RWPE2 (cell line): ENCODE data around the gene PAK1.

Experiments
- ATAC-seq: fragments of 200-7000 bp; cut with Tn5 transposase; 3 replicates; pipeline ENCODE4 v1.9.1; 2021; ENCODE audit warnings: low read depth
- DNase-seq: peaks from one replicate; pipeline ENCODE4 v3.0.0-alpha.2; 2020; ENCODE audit warnings: low spot score
- H3K27ac ChIP-seq: fragments of 450-650 bp; 2 replicates; pipeline ENCODE4 v1.5.1; 2017; ENCODE audit warnings: mild to moderate bottlenecking; ENCODE audit not compliant: poor library complexity, severe bottlenecking
- H3K27me3 ChIP-seq: fragments of 250-450 bp; sonication (Bioruptor Pico); 2 replicates; pipeline ENCODE4 v1.5.1; 2021; ENCODE audit warnings: mild to moderate bottlenecking, moderate library complexity; ENCODE audit not compliant: insufficient read depth, poor library complexity, severe bottlenecking
- H3K36me3 ChIP-seq: fragments of 250-450 bp; sonication (Bioruptor Pico); 2 replicates; pipeline ENCODE4 v1.5.1; 2020; ENCODE audit warnings: low read depth, mild to moderate bottlenecking, moderate library complexity
- H3K4me1 ChIP-seq: fragments of 250-450 bp; sonication (Bioruptor Pico); 2 replicates; pipeline ENCODE4 v1.5.1; 2021; ENCODE audit warnings: mild to moderate bottlenecking, moderate library complexity; ENCODE audit not compliant: insufficient read depth, poor library complexity, severe bottlenecking
- H3K4me3 ChIP-seq: fragments of 250-450 bp; sonication (Bioruptor Pico); 2 replicates; pipeline ENCODE4 v1.5.1; 2021; ENCODE audit warnings: mild to moderate bottlenecking, moderate library complexity; ENCODE audit not compliant: severe bottlenecking
- H3K9me3 ChIP-seq: fragments of 250-450 bp; sonication (Bioruptor Pico); 2 replicates; pipeline ENCODE4 v1.5.1; 2021; ENCODE audit warnings: mild to moderate bottlenecking, moderate library complexity; ENCODE audit not compliant: severe bottlenecking
- CTCF ChIP-seq: fragments of 450-650 bp; IDR thresholded peaks from one replicate; pipeline ENCODE4 v1.5.1; 2017; ENCODE audit warnings: mild to moderate bottlenecking, moderate library complexity; ENCODE audit not compliant: poor library complexity, severe bottlenecking

Gene PAK1

GRCh38 chr11:77371646-77372045 lies 102.2 kb downstream of the PAK1 start:
- TF ChIP-seq CTCF: no peak
- no peak for ATAC-seq
- Histone ChIP-seq H3K4me3 (no peak overlapping the region), H3K27ac (no peak overlapping the region), H3K27me3 (no peaks in the 10 kb centered on the region), H3K9me3 (no peaks in the 10 kb centered on the region), H3K4me1 (peaks cover 19% of the 10 kb centered on the region), H3K36me3 (peaks cover 12% of the 10 kb centered on the region)
- no peak for DNase-seq

- TF ChIP-seq CTCF: peak; percentile 16
- H3K36me3 ChIP-seq: peaks cover 12% of the 10 kb centered on the region
- DNase-seq (no peak), ATAC-seq (no peak)
- no peak overlapping the region for H3K4me3 ChIP-seq
- H3K4me1 ChIP-seq: peaks cover 14% of the 10 kb centered on the region
- no peak overlapping the region for H3K27ac ChIP-seq
- H3K9me3 ChIP-seq: no peaks in the 10 kb centered on the region
- H3K27me3 ChIP-seq: no peaks in the 10 kb centered on the region
Measured at GRCh38 chr11:77370217-77370616, 103.7 kb downstream of the PAK1 start.

- no peak for TF ChIP-seq CTCF
- no peaks in the 10 kb centered on the region for H3K27me3 ChIP-seq
- H3K9me3 ChIP-seq: peaks cover 5% of the 10 kb centered on the region
- no peak for DNase-seq
- H3K4me1 ChIP-seq: no peaks in the 10 kb centered on the region
- no peak overlapping the region for H3K27ac ChIP-seq
- no peaks in the 10 kb centered on the region for H3K36me3 ChIP-seq
- peak; percentile 57 for ATAC-seq
- H3K4me3 ChIP-seq: no peak overlapping the region
Measured at GRCh38 chr11:77361184-77361583, 112.7 kb downstream of the PAK1 start.

DNA sequence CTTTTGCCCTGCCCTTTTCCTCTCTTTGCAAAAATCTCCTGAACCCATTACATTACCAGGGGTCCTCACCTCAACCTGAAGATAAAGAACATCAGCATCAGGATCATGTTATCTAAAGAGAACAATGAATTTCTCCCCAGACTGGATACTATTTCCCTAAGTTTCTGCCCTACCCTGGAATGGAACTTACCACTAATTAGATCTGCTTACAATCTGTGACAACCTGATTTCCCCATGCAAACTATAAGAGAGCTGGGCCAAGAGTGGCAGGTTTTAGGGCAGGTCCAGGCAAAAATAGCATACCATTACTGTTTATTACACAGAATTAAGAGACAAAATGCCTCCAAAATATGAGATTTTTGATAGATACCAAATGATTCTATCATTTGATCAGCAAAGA lies 114.4 kb downstream of the PAK1 start:
- DNase-seq: no peak
- Histone ChIP-seq H3K27me3 (no peaks in the 10 kb centered on the region), H3K4me3 (no peak overlapping the region), H3K36me3 (no peaks in the 10 kb centered on the region), H3K9me3 (peaks cover 5% of the 10 kb centered on the region), H3K27ac (no peak overlapping the region), H3K4me1 (no peaks in the 10 kb centered on the region)
- TF ChIP-seq CTCF: no peak
- no peak for ATAC-seq

- TF ChIP-seq CTCF: no peak
- Histone ChIP-seq H3K4me3 (no peak overlapping the region), H3K27me3 (no peaks in the 10 kb centered on the region), H3K9me3 (no peaks in the 10 kb centered on the region), H3K36me3 (peaks cover 3% of the 10 kb centered on the region; the same call in 1 of the 2 replicates), H3K4me1 (peaks cover 22% of the 10 kb centered on the region), H3K27ac (no peak overlapping the region)
- DNase-seq (no peak), ATAC-seq (no peak)
Measured at GRCh38 chr11:77353131-77353530, 120.8 kb downstream of the PAK1 start.
